Activated effector memory CD4-positive, alpha-beta T cell treated with anti-CD3 and anti-CD28 coated beads, Interleukin-2, amount 50 U/mL, for 16 hours (primary cell): ENCODE measurements around the gene ATP6V1B1.

ENCODE experiments used
- DNase-seq: peaks from one replicate; pipeline ENCODE4 v3.0.0-alpha.2; 2020

Gene ATP6V1B1

GRCh38 chr2:70902067-70902442 is 33.6 kb upstream of the ATP6V1B1 start:
- DNase-seq = no peak

- no peak for DNase-seq
These were observed 33.1 kb upstream of the ATP6V1B1 start for GRCh38 chr2:70902579-70902978.

- DNase-seq = no peak
These were observed 32.5 kb upstream of the ATP6V1B1 start for GRCh38 chr2:70903171-70903570.

- no peak for DNase-seq
These were observed 31.9 kb upstream of the ATP6V1B1 start for GRCh38 chr2:70903641-70904340.

GRCh38 chr2:70904371-70905216 is 31.1 kb upstream of the ATP6V1B1 start:
- DNase-seq = peak; percentile 58

GRCh38 chr2:70905443-70906421 is 30.0 kb upstream of the ATP6V1B1 start:
- DNase-seq = no peak

- DNase-seq = no peak
These were observed 29.2 kb upstream of the ATP6V1B1 start for GRCh38 chr2:70906439-70907005.

GRCh38 chr2:70907130-70908057 is 28.3 kb upstream of the ATP6V1B1 start:
- DNase-seq = peak; percentile 58

GRCh38 chr2:70916291-70916690 is 19.4 kb upstream of the ATP6V1B1 start:
- DNase-seq = peak; percentile 6

- peak; percentile 56 for DNase-seq
These were observed 17.7 kb upstream of the ATP6V1B1 start for GRCh38 chr2:70918016-70918415.

- peak; percentile 89 for DNase-seq
These were observed 15.9 kb upstream of the ATP6V1B1 start for GRCh38 chr2:70919672-70920366.

GRCh38 chr2:70920367-70920715 is 15.4 kb upstream of the ATP6V1B1 start:
- peak; percentile 34 for DNase-seq

GRCh38 chr2:70921031-70921430 is 14.7 kb upstream of the ATP6V1B1 start:
- peak; percentile 55 for DNase-seq

GRCh38 chr2:70921839-70922234 is 13.9 kb upstream of the ATP6V1B1 start:
- DNase-seq = no peak

- peak; percentile 58 for DNase-seq
These were observed 13.2 kb upstream of the ATP6V1B1 start for GRCh38 chr2:70922235-70923234.

GRCh38 chr2:70923378-70924015 is 12.2 kb upstream of the ATP6V1B1 start:
- peak; percentile 56 for DNase-seq

- peak; percentile 54 for DNase-seq
These were observed 9.7 kb upstream of the ATP6V1B1 start for GRCh38 chr2:70926042-70926441.

- peak; percentile 28 for DNase-seq
These were observed 8.6 kb upstream of the ATP6V1B1 start for GRCh38 chr2:70927138-70927537.

GRCh38 chr2:70927641-70928040 is 8.1 kb upstream of the ATP6V1B1 start:
- DNase-seq = peak; percentile 25
